DND-41 (cell line): ENCODE measurements around the gene OTUD1.

ENCODE experiments used
- EZH2 ChIP-seq: IDR thresholded peaks from 3 replicates; pipeline ENCODE4 v1.6.1; 2012; ENCODE audit warnings: borderline replicate concordance, low read depth, mild to moderate bottlenecking, moderate library complexity, low read length, inconsistent platforms; ENCODE audit not compliant: severe bottlenecking
- TF ChIP-seq, protein P1 (sequence below): IDR thresholded peaks from 2 replicates; pipeline ENCODE4 v1.5.1; 2012; ENCODE audit warnings: borderline replicate concordance, low read length, moderate library complexity, mild to moderate bottlenecking; ENCODE audit not compliant: poor library complexity, severe bottlenecking; ENCODE audit errors: extremely low read depth

- TF ChIP-seq, protein P1, sequence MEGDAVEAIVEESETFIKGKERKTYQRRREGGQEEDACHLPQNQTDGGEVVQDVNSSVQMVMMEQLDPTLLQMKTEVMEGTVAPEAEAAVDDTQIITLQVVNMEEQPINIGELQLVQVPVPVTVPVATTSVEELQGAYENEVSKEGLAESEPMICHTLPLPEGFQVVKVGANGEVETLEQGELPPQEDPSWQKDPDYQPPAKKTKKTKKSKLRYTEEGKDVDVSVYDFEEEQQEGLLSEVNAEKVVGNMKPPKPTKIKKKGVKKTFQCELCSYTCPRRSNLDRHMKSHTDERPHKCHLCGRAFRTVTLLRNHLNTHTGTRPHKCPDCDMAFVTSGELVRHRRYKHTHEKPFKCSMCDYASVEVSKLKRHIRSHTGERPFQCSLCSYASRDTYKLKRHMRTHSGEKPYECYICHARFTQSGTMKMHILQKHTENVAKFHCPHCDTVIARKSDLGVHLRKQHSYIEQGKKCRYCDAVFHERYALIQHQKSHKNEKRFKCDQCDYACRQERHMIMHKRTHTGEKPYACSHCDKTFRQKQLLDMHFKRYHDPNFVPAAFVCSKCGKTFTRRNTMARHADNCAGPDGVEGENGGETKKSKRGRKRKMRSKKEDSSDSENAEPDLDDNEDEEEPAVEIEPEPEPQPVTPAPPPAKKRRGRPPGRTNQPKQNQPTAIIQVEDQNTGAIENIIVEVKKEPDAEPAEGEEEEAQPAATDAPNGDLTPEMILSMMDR, result no peak
- no peak for TF ChIP-seq EZH2
Observed at GRCh38 chr10:23395017-23395416, 43.9 kb upstream of the OTUD1 start.
